ENCODE data around the gene NPC1. TPM values are rescaled to one million over a fixed set of nuclear protein-coding genes. Genes with fewer than 3 reads are reported as not detected.

The NPC1 gene
- total RNA-seq, result 10 to 100 TPM; 43.6 to 44.9 TPM
- 38.5 TPM for polyA plus RNA-seq (2013, experiment 1 of 2)
- 37.9 TPM for polyA plus RNA-seq (2013, experiment 2 of 2)
- long read RNA-seq, experiment 1, partial matches to known transcripts, result 3 of 7 reads
- long read RNA-seq, experiment 1, other reads (novel, unspliced or antisense), result 4 of 7 reads
- long read RNA-seq, experiment 2, full-length matches to known transcripts, result 44 of 76 reads
- long read RNA-seq, experiment 2, partial matches to known transcripts, result 8 of 76 reads
- long read RNA-seq, experiment 2, other reads (novel, unspliced or antisense), result 24 of 76 reads
- long read RNA-seq, experiment 3, full-length matches to known transcripts, result 110 of 212 reads
- long read RNA-seq, experiment 3, partial matches to known transcripts, result 32 of 212 reads
- long read RNA-seq, experiment 3, other reads (novel, unspliced or antisense), result 70 of 212 reads
- long read RNA-seq, experiment 4, partial matches to known transcripts, result 0 of 1 reads
- long read RNA-seq, experiment 4, other reads (novel, unspliced or antisense), result 1 of 1 reads

GRCh38 chr18:23586249-23587196 is at the start of gene NPC1:
TSS of gene NPC1 (minus strand) at chr18:23586506. CDS start at chr18:23586343, 163 bp downstream.
- H3K27me3 Mint-ChIP-seq (ENCODE audit: insufficient read depth), result peaks cover 13% of the 10 kb centered on the region
- peak; percentile 98 for DNase-seq
- H3K9me3 Mint-ChIP-seq, result no peaks in the 10 kb centered on the region
- peaks cover 16% of the 10 kb centered on the region for H3K4me1 Mint-ChIP-seq
- Histone ChIP-seq H3K4me3 (ENCODE audit: low read length) (peak within 1 kb of the TSS; percentile 99), H3K27me3 (ENCODE audit: control insufficient read depth, insufficient read depth, low read length, poor library complexity, severe bottlenecking) (no peaks in the 10 kb centered on the region), H3K27ac (ENCODE audit: low read depth, low read length) (peak within 1 kb of the TSS; percentile 99), H3K36me3 (ENCODE audit: control insufficient read depth, insufficient read depth, low read length) (no peaks in the 10 kb centered on the region), H3K9ac (ENCODE audit: extremely low read depth, low read length, poor library complexity, severe bottlenecking) (peak within 1 kb of the TSS; percentile 96), H3K9me3 (ENCODE audit: control insufficient read depth, low read length) (no peaks in the 10 kb centered on the region), H3K4me1 (ENCODE audit: control insufficient read depth, insufficient read depth, low read length) (no peaks in the 10 kb centered on the region)
- TF ChIP-seq, protein P1, sequence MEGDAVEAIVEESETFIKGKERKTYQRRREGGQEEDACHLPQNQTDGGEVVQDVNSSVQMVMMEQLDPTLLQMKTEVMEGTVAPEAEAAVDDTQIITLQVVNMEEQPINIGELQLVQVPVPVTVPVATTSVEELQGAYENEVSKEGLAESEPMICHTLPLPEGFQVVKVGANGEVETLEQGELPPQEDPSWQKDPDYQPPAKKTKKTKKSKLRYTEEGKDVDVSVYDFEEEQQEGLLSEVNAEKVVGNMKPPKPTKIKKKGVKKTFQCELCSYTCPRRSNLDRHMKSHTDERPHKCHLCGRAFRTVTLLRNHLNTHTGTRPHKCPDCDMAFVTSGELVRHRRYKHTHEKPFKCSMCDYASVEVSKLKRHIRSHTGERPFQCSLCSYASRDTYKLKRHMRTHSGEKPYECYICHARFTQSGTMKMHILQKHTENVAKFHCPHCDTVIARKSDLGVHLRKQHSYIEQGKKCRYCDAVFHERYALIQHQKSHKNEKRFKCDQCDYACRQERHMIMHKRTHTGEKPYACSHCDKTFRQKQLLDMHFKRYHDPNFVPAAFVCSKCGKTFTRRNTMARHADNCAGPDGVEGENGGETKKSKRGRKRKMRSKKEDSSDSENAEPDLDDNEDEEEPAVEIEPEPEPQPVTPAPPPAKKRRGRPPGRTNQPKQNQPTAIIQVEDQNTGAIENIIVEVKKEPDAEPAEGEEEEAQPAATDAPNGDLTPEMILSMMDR (conservative IDR thresholded peaks at IDR 0.05), result peak; percentile 94
- WGBS, 2 experiments (ENCODE audit: insufficient coverage in 1 of 2, insufficient read length in 1 of 2), result 0% methylated on average over 22 to 94 of the region's 95 CpGs
- H3K27ac Mint-ChIP-seq, result peak within 1 kb of the TSS; percentile 99
- H3K4me3 Mint-ChIP-seq, result peak within 1 kb of the TSS; percentile 86
- no peaks in the 10 kb centered on the region for H3K36me3 Mint-ChIP-seq (ENCODE audit: low read depth)

DNA sequence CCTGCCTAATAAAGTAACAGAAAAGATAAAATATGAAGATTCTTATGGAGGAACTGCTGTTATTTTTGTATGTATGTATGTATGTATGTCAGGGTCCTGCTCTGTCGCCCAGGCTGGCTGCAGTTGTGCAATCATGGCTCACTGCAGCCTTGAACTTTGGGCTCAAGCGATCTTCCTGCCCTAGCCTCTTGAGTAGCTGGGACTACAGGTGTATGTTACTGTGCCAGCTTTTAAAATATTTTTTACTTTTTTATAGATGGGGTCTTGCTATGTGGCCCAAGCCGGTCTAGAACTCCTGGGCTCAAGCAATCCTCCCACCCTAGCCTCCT is 49.7 kb upstream of the NPC1 start:
- Mint-ChIP-seq H3K4me3 (no peak overlapping the region), H3K27ac (no peak overlapping the region), H3K36me3 (ENCODE audit: low read depth) (no peaks in the 10 kb centered on the region), H3K4me1 (peaks cover 10% of the 10 kb centered on the region), H3K27me3 (ENCODE audit: insufficient read depth) (no peaks in the 10 kb centered on the region), H3K9me3 (no peaks in the 10 kb centered on the region)
- no peaks in the 10 kb centered on the region for H3K27me3 ChIP-seq (ENCODE audit: control insufficient read depth, insufficient read depth, low read length, poor library complexity, severe bottlenecking)
- H3K9ac ChIP-seq (ENCODE audit: extremely low read depth, low read length, poor library complexity, severe bottlenecking), result no peak overlapping the region
- TF ChIP-seq, protein P1 (conservative IDR thresholded peaks at IDR 0.05), result no peak
- no peak for DNase-seq
- no peak overlapping the region for H3K27ac ChIP-seq (ENCODE audit: low read depth, low read length)
- no peaks in the 10 kb centered on the region for H3K4me1 ChIP-seq (ENCODE audit: control insufficient read depth, insufficient read depth, low read length)
- 100% methylated on average over 2 to 3 of the region's 3 CpGs for WGBS, 2 experiments (ENCODE audit: insufficient coverage in 1 of 2, insufficient read length in 1 of 2)
- H3K9me3 ChIP-seq (ENCODE audit: control insufficient read depth, low read length), result no peaks in the 10 kb centered on the region
- H3K36me3 ChIP-seq (ENCODE audit: control insufficient read depth, insufficient read depth, low read length), result no peaks in the 10 kb centered on the region
- H3K4me3 ChIP-seq (ENCODE audit: low read length), result no peak overlapping the region

DNA sequence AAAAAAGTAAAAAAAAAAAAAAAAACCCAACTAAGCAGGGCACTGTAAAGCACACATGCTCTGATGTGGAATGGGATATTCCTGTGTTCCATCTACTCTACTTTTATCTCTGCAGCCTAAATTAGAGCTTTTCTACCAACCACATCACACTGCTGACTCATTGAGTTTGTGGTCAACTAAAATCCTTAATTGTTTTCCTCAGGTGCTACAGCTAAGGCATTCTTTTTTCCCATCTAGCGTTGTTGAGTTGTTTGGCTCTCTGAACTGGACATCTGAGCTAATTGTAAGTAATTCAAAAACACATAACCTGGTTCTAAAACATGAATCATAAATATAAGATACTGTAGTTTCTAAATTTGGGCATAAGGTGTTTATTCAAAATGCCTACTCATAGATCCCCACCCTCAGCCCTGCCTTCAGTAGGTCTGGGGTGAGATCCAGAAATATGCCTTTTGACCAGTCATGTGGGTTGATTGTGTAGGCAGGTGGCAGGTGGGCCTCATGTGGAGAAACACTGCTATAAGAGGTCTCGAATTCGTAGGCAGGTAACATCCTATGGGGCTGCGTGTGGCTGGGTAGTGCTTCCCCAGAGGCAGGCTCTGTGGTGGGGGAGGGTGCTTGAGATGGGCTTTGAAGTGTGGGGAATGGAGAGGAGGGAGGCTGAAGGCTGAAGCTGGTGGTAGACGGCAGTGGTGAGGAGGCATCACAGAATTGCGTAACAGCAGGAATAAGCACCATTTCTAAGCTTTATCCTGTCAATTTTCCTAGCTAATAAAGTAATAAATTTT is 49.2 kb upstream of the NPC1 start:
- Mint-ChIP-seq H3K27ac (no peak overlapping the region), H3K9me3 (no peaks in the 10 kb centered on the region), H3K27me3 (ENCODE audit: insufficient read depth) (no peaks in the 10 kb centered on the region), H3K4me3 (no peak overlapping the region), H3K4me1 (peaks cover 10% of the 10 kb centered on the region), H3K36me3 (ENCODE audit: low read depth) (no peaks in the 10 kb centered on the region)
- 78% methylated on average over 6 of the region's 6 CpGs; no CpG with 5 or more reads in 1 of the 2 experiments for WGBS, 2 experiments (ENCODE audit: insufficient coverage in 1 of 2, insufficient read length in 1 of 2)
- H3K9ac ChIP-seq (ENCODE audit: extremely low read depth, low read length, poor library complexity, severe bottlenecking), result no peak overlapping the region
- no peaks in the 10 kb centered on the region for H3K9me3 ChIP-seq (ENCODE audit: control insufficient read depth, low read length)
- no peak overlapping the region for H3K4me3 ChIP-seq (ENCODE audit: low read length)
- peak; percentile 66 for DNase-seq
- H3K27me3 ChIP-seq (ENCODE audit: control insufficient read depth, insufficient read depth, low read length, poor library complexity, severe bottlenecking), result no peaks in the 10 kb centered on the region
- no peaks in the 10 kb centered on the region for H3K36me3 ChIP-seq (ENCODE audit: control insufficient read depth, insufficient read depth, low read length)
- no peak overlapping the region for H3K27ac ChIP-seq (ENCODE audit: low read depth, low read length)
- no peaks in the 10 kb centered on the region for H3K4me1 ChIP-seq (ENCODE audit: control insufficient read depth, insufficient read depth, low read length)
- TF ChIP-seq, protein P1 (conservative IDR thresholded peaks at IDR 0.05), result no peak

Measured in endodermal cell (in vitro differentiated cells).